HCEC 1CT (cell line): Measurements from ENCODE around the gene CREB5.

ENCODE experiments used
- DNase-seq: peaks from one replicate; pipeline ENCODE4 v3.0.0-alpha.2; 2017

Gene CREB5

DNA sequence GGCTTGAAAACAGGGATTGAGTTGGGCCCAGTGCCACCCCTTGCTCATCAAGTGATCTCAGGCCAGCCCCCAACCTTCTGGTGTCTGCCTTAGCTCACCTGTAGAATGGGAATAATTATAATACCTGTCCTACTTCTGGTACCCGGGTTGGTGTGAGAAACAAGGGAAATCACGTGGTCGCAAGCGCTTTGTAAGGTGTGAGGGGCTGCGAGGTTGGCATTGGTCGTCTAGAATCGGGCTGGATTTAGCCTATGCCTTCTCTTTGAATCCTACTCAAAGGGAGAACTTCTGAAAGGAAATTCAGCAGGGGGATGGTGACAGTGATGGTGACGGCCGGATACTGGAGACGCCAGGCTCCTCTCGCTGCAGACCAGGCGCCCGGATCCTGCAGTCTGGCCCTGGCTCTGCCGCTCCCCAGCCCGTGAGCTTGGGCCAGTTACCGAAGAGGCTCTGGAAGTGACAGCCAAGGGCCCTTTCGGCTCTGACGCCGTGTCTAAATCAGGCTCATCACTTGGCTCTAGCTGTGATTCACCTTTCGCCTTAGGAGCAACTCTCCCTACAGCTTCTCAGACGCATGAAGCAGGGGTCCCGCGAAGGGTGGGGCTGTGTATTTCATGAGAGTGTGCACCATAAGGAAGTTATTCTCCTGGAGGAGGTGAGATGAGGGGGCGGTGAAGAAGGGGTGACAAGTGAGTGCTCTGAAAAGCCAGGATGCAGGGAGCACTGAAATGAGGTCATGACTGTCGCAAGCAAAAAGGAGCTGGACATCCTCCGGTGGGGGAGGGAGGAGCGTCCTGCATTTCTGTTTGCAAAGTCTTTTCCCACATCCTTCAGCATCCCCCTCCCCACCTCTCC lies 4.0 kb upstream of the CREB5 start:
- DNase-seq: peak; percentile 28

DNA sequence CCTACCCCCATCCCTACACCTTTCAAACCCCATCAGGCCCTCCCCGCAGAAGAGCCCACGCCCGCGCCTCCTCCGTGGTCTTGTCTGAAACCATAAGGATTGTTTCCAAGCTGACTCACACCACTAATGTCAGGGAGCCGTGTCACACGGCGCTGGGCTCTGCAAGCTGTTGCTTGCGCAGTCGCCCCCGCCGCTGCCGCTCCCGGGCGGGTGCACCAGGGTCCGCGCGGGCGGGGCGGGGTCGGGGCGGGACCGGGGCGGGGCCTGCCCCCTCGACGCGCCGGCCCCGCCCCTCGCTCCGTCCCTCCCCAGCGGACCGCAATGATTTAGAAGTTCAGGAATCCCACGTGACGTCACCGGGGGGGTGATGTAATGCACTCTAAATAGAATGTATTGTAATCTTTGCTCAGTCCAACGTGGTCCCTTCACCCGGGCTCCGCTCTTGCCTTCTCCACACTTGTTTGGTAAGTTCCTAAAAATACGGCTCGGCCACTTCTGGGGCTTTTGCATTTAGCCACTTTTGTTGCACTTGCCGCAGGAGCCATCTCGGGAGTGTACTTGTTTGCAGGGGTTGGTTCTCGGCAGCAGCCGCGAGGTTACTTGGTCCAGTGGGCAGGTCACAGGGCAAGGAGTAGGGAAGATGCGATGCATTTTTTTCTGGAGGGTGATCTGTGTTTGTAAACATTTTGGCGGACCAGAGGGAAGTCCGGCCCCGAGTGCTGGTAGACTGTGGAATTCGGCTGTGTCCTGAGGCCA lies 3.2 kb upstream of the CREB5 start:
- peak; percentile 92 for DNase-seq

DNA sequence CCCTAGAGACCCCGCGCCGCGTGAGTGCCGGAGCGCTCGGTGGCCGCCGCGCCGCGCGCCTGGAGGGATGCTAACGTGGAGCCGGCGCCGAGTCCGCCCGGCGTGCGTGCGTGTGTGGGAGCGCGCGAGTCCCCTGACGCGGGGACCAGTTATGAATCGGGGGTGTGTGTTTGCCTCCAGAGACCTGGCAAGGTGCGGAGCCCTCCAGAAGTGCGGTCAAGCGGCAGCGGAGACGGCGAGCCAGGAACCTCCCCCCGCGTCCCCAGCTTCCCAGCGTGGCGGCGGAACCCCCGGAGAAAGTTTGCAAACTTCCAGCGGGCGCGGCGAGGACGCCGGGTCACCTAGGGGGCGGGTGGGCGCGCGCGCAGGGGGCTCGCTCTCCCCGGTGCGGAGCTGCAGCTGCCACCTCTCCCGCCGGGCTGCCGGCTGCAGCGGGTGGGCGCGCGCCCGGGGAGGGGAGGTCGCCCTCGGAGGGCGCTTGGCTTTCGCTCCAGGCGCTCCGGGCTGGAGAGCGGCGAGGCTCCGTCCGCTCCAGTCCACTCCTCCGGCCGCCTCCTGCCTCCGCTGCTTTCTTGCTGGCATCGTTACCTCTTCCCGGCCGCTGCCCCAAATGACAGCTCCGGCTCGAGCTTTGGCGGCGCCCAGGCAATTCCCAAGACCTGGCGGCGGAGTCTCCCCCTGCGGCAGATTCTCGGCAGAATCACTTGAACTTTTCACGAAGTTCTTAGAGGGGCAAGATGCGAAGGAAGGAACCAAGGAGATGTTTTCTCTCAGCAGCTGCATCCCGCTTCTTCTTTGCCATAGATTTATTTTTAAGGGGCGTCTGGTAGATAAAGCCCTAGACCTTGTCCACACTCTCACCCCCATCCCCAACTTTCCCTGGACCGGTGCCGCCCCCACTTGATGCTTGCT lies 2.3 kb upstream of the CREB5 start:
- DNase-seq: peak; percentile 10

DNA sequence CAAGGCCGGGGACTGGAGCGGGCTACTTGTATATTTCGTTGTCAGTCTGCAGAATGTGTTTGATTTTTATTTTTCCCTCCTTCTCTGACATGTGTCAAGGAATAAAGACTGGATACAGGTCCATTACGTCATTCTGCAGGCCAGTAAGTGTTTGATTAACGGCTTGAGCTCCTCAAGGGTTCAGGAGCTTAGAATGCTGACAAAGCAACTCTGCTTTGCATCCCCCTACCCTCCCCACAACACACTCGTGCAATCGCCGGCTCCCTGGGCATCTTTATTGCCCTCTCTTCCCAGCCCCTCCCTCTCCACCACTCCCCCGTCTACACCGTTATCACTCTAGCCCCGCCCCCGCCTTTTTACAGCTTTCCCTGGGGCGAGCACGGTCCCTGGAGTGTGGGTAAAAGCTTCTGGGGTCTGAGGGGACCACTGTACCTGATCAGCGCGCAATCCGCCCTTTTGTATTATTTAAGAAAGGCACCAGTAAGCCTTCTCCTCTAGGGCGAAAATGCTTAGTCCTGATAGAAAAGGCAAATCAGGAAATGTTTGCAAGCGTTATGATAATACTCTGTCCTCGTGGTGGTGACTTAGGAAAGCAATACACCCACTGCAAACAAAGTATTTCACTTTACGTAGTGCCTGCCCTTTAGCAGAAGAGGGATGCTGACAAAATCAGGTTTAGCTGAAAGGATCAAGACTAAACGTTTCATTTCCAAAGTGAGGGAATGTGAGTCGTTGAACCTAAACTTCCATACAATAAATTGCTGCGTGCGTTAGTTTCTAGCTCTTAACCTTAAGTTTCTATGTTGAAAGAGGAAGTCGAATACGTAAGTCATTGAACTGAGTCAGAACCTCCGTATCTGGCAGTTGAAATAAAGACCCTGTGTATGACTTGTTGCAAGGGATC lies 1.4 kb upstream of the CREB5 start:
- peak; percentile 61 for DNase-seq

DNA sequence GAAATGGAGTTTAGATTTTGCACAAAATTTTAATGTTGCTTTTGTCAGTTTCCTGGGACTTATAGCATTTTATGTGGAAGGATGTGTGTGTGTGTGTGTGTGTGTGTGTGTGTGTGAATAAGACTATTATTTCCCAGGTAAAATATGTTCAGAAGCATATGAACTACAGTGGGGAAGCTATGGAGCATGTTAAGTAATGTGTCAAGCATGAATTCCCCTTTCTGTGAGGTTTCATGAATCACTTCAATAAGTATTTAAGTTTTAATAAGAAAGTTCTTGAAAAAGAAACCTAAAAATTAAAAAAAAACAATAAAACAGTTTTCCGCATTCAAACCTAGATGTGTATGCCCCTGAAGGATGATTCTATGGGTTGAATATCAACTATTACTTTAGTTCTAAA lies 693 bp downstream of the CREB5 start:
- no peak for DNase-seq

DNA sequence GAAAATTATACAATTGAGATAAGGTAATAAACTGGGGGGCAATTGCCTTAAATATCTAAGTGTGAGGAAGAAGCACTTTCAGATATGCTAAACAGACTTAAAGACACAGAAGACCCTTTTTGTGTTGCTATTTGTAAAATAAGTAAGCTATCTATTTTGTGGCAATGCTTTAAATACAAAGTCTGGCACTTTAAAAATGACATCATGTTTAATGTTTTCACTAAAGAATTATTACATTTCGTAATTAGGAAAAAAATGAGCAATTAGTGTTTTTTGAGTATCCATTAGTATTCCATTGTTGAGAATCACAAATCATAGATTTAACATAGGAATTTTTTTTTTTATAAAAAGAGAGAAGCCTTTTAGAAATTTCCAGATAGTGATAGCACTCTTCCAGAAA lies 2.1 kb downstream of the CREB5 start:
- no peak for DNase-seq

DNA sequence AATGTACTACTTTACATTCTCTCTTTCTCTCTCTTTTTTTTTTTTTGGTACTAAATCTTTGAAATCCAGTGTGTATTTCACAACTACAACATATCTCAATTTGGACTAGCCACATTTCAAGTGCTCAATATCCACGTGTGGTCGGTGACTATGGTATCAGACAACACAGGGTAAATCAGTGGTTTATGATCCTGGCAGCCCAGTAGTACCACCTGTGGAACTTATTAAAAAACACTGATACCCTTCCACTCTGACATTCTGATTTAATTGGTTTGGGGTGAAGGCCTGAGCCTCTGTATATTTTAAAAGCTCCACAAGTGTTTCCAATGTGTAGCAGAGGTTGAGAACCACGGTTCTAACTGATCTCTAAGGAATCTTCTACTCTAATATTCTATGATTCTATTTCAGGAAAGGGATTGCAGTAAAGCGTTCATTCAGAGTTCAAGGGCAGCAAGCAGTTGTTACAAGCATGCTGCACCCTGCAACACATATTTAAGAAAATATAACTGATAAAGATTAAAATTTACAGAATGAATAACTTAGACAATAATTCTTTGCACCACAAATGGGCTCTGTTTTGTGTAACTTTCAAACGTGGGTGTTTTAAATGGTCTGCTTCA lies 5.1 kb downstream of the CREB5 start:
- no peak for DNase-seq

DNA sequence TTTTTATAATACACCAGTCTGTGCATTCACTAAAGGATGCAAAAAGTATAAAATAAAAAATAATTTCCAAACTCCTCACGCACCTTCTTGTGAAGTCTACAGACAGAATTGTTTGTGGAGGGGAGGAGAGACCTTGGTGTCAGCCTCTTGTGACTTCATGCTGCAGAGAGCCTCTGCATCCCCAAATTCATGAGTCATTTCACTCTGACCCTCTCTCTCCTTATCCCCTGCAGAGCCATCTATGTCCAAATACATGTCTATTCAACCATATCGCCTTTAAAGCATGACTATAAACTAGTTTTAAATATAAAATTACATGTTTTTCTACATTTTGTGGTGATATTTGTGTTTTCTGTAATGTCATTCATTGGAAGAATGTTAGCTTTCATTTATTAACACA lies 6.0 kb downstream of the CREB5 start:
- DNase-seq: no peak

DNA sequence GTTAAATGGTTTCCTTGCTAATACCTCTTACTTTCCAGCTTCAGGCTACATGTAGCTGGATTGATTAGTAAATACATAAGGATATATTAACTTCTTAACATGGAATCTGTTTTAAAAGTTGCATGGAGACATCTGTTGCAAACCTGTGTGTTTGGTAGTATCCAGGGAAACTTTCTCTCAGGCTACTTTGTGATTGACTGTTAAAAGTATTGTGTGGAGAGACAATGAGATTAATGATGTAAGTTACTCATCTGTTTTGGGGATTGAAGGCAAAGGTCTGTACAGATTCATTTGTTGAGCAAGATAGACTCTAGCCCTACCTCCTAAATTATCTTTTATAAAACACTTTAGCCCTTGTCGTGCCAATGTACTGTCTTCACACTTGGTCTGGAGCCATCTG lies 6.6 kb downstream of the CREB5 start:
- no peak for DNase-seq

DNA sequence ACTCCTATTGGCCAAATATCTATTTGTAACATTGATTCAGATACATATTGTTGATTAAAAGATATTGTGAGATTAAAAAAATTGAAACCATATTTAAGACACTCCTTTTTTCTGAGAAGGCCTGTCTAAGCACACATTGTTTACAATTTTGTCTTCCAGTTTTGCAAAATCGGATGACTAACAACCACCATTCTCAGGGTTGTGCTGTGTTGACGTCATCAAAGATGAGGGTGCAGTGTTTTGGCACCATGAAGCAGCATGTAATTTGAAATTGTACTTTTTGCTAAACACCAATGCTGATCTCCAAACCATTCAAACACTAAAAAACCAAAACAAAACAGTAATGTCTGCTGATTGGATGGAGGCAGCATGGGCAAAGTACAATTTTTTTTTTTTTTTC lies 7.4 kb downstream of the CREB5 start:
- DNase-seq: peak; percentile 86

DNA sequence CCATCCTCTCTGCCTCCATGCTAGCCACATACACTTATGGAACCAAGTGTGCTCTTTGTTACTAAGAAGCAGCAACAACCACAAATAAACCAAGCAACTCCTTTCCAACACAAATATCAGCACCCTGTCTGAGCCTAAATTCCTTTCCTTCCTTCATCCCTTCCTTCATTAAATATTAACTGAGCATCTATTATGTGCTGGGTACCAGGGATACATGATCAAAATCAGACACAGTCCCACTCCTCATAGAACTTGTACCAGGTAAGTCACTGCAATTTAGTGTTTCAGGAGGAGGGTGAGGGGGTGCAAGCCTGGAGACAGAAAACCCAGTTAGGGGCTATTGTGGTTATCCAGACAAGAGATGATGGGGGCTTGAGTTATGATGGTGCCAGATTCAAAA lies 10.8 kb downstream of the CREB5 start:
- DNase-seq: no peak

DNA sequence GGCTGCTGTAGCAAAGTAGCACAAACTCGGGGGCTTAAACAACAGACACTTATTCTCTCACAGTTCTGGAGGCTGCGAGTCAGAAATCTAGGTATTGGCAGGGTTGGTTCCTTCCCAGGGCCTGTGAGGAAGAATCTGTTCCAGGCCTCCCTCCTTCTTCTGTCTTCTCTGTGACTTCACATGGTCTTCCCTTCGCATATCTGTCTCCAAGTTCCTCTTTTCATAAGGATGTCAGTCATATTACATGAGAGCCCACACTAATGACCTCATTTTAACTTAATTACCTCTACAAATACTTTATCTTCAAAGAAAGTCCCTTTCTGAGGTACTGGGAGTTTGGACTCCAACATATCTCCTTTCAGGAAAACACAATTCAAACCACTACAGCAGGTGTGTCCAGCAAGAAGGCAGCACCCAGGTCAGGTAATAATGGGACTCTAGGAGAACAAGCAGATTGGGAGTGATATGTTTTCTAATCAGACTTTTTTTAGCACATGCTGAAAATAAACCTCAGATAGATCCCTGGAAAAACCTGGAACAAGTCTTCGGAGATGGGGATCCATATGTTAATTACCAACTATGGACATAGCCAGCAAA lies 11.7 kb downstream of the CREB5 start:
- no peak for DNase-seq

DNA sequence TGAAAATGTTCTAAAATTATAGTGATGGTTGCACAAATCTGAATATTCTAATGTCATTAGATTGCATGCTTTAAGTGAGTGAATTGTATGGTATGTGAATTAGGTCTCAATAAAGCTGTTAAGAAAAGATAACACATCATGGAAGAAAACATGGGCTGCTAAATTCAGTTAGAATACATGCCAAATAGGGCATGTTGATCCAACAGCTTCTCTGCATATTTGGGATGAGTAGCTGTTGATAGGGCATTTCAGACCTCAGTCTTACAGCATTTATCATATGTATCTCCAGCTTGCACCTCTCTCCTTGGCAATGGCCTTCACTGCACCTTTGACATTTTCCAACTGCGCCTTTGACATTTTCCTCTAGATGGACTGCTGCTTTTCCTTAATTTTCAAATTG lies 13.2 kb downstream of the CREB5 start:
- DNase-seq: no peak

DNA sequence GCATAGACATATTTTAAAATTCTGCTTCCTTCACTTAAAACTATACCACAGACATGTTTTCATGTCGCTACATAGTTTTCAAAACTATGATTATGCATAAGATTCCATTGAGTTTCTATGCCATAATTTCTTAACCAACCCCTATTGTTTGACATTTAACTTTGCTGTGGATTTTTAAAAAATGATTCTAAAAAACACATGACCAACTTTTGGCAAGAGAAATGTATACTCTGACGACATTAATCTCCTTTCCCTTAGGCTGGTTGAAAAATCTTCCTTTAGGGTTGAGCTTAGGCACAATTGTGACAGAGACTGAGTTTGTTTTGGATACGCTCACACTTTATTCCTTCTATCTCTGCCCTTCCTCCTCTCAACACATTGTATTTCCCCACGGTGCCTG lies 14.9 kb downstream of the CREB5 start:
- no peak for DNase-seq

DNA sequence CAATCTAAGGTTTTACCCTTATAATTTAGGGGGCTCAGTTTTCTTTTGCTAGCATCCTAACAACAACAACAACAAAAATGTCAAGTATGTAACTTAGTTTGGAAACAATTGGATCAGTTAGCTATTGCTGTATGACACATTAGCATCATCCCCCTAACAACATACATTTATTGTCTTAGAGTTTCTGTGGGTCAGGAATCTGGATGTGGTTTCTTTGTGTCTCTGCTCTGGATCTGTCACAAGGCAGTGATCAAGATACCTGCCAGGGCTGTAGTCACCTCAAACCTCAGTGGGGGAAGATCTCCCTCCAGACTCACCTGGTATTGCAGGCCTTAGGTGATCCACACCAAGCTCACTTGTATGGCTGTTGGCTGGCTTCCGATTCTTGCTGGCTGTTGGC lies 18.3 kb downstream of the CREB5 start:
- no peak for DNase-seq

DNA sequence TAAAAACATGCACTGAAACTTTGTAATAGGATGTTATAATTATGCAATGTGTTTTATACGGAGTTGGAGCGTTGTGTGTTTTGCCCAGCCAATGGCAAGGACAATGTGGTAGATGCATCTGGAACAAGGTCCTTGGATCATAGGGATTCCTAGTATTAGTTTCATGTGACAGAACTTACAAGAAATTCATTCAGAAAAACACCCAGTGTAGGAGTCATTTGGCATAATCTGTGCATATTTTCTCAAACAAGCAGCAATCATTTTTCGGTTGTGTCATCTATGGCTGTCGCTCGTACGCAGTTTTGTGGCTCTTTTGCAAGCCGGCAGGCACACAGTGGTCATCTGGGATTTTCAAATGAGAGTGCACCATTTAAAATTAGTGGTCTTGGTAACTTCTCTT lies 19.8 kb downstream of the CREB5 start:
- DNase-seq: no peak

DNA sequence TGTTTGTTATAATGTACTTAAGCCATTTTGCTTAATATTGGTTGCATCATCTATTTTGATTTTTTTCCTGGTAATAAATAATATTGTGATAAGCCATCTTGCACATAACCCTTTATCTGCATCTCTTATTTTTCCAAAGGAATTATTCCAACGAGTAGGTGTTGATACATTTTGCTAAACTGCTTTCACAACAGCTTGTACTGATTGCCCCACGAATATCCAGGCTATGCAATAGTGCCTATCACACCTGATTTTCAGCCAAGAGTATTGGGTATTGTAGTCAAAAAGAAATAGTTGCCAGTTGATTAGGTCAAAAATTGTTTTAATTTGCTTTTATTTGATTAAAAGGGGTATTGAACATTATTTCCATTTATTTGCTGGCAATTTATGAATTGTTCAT lies 20.7 kb downstream of the CREB5 start:
- DNase-seq: no peak

DNA sequence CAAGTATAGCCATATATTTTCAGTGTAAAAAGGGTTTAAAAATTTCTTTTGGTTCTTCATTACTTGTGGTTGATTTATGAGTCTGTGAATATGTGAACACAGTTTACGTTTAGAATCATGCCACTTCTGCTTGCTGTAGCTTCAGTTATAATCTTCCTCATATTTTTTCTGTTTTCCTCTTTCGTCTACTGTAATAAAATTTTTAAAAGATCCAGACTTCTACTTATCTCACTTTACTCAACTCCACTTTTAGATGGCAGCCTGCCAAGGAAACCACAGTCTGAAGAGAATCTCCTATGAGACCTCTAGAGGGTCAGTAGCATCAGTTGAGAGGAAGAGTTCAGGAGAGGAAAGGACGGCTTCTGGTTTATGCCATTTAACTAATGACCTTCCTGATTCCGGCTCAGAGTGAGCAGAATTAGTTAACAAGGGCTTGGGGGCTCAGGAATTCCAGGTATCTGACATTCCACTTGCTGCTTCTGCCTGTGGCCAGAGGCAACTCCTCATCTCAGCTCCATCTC lies 21.4 kb downstream of the CREB5 start:
- no peak for DNase-seq

DNA sequence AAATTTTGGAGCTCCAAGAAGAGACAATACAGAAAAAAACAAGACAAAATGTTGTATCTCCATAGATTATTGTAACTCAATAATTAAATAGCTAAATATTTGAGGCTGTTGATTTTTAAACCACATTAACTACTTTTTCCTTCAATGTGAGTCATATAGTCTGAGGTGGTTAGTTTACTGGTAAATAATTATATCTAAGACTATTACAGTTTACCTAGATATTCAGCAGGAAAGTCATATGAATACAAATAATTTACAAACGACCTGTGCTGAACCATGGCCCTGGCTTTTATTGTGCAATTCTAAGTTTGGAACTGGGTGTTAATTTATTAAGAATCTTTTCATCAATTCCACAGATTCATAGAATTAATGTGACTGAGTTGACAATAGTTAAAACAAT lies 22.2 kb downstream of the CREB5 start:
- no peak for DNase-seq

DNA sequence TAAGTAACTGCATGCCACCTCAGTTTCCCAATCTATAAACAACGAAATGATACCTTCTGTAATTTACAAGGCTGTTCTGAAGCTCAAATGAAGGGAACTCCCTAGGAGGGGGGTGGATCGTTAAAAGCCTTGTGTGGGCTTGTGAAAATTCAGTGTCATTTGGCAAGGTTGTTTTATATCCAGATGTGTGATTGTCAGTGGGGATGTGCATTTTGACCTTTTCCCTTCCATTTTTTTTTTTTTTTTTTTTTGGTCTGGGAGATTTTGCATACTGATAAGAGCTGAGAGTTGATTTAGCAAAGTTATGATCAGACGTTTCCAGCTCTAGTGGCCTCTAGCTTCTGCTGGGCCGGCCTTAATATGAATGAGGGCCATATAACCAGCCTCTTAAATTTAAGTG lies 22.8 kb downstream of the CREB5 start:
- DNase-seq: no peak

DNA sequence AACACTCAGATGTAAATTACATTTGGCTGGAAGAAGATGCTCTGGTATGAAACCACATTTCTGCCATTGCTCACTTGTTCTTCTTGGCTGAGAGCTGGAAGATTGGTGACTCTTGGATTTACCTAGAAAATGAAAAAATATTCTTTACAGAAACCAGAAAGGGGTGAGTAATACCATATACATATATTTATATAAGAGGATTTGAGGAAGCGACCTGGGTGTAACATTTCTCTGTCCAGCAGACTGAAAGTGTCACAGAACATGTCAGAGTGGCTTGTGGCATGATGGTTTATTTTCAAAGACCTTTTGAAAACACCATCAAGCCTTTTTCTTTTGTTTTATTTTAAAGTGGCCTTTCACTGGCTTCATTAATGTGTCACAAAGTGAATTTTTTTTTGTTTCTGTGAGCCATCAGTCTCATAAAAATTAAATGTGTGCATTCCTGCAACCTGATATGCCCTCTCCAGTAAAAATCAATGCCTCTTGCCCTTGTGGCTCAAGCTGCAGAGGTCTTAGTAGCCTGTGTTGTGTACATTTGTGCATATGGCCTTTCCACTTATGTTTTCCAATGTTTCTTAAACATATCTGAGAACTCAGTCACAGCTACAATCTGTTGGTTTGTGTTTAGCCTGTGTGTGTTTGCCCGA lies 23.5 kb downstream of the CREB5 start:
- DNase-seq: no peak
